NT2/D1 (cell line): ENCODE results near the gene CPT1A.

Experiments
- SUZ12 ChIP-seq: IDR thresholded peaks from 2 replicates; pipeline ENCODE4 v1.6.1; 2011; ENCODE audit not compliant: insufficient read length, insufficient read depth; ENCODE audit errors: extremely low read depth
- YY1 ChIP-seq: IDR thresholded peaks from 2 replicates; pipeline ENCODE4 v1.6.1; 2011; ENCODE audit not compliant: insufficient read length, insufficient read depth

GRCh38 chr11:68822546-68822945 is 19.2 kb downstream of the CPT1A start:
- TF ChIP-seq YY1: no peak
- no peak for TF ChIP-seq SUZ12
